ENCODE data around the gene HIF3A.
"Not testable (repeated sequence)": the region's sequence is repeated elsewhere in the genome, so short reads cannot be mapped to it uniquely, and the experiment has no call there.

HIF3A gene

GRCh38 chr19:46365561-46365960 is 68.7 kb downstream of the HIF3A start:
- no peak for FAIRE-seq

DNA sequence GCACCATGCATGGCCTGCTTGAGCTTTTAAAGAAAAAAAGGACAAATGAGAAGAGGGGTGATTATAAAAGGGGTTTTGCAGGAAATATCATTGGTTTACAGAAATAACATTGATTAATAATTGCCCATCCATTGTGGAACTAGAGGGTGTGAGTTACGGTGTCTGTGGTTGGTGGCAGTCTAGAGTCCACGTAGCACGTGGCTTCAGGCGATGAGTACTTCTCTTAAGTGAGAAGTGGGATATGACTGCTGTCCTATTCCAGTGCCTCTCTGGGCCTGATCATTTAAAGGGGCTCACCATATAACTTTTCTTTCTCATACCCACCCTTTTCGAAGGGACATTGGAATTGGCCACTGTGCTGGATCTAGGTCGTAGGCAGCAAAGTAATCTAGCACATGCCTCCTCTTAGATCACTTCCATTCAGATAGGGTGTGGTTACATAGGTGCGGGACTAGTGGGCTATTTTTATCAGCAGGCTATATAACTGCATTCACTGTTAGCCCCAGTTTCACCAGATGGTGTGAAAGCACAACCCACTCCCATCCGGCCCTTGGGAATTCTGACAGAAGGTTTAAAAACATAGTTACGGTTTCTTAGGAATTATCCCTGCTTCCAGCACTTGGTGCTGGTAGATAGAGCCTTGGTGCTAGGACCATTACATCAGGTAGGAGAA is 69.9 kb downstream of the HIF3A start:
- no peak for FAIRE-seq

DNA sequence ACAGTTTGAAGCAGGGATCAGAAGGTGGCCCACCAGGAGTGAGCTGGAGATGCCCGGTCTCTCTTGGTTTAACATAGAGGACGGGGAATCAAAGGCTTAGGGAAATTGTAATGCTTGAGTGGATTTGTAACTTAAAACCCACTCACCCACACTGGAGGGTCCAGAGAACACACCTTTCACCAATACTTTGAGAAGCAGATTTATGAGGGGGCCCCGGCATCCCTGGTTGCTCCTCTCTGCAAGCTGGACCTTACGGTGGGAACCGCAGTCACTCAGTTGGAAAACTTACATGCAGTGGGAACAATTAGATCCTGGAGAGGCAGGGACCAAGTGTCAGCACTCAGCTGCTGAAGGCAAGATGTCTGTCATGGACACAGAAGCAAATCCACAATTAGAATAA is 70.6 kb downstream of the HIF3A start:
- no peak for FAIRE-seq

DNA sequence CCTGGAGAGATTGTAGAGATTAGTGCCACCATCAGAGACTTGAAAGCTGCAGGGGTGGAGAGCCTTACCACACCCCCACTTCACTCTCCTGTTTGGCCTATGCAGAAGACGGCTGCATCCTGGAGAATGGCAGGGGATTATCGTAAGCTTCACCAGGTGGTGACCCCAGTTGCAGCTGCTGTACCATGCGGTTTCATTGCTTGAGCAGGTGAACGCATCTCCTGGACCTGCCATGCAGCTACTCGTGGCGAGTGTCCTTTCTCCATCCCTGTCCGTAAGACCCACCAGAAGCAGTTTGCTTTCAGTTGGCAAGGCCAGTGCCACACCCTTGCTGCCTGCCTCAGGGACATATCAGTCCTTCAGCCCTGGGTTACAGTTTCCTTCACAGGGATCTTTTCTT is 71.3 kb downstream of the HIF3A start:
- FAIRE-seq = no peak

GRCh38 chr19:46369817-46370216 is 73.0 kb downstream of the HIF3A start:
- no peak for FAIRE-seq

DNA sequence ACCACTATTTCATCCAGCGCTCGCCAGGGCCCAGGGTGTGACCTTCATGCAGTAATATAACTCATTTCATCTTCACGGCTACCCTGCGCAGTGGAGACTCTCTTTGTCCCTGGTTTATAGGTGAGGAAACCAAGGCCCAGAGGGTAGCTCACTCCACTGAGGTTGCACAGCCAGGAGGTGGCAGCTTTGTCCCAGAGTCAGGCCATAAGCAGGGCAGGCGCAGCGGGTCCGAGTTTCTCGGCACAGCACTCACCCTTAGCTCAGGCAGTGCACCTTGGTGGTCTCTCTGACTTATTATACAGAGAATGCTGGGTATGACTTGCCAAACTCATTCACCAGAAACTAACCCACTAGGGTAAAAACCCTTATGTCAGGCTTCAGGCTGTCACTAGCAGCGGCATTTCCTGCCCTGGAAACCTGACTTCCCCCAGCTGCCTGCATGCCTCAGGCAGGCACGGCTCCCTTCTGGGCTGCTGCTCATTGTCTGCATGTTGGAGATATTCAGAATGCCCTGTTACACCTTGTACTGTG is 74.6 kb downstream of the HIF3A start:
- FAIRE-seq = no peak

DNA sequence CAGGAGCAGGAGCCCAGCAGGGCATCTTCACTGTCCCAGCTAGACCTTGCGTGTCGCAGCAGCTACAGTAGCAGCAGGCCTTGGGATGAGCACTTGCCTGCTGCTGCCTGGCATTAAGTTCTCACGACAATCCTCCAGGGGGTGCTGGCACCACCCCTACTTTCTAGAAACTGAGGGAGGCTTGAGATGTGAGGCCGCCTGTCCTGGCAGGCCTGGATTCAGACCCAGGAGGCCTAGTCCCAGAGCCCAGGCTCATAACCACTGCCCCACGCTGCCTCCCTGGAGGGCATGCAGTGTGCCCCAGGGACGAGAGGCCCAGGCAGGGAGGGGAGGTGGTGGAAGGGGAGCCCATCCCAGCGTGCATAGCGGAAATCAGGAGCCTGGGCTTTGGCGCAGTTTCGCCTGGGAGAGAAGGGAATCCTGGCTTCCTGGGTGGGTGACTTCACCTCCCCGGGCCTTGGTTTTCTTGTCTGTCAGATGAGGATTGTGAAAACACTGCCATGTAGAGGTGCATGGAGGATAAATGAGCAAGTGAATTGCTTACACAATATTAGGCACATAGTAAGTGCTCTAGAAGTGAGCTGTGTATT is 76.2 kb downstream of the HIF3A start:
- FAIRE-seq = no peak

GRCh38 chr19:46373491-46374359 is 76.9 kb downstream of the HIF3A start:
- no peak for FAIRE-seq

- no peak for FAIRE-seq
Measured at GRCh38 chr19:46374536-46375475, 78.0 kb downstream of the HIF3A start.

GRCh38 chr19:46375476-46376067 is 78.7 kb downstream of the HIF3A start:
- FAIRE-seq = not testable (repeated sequence)

DNA sequence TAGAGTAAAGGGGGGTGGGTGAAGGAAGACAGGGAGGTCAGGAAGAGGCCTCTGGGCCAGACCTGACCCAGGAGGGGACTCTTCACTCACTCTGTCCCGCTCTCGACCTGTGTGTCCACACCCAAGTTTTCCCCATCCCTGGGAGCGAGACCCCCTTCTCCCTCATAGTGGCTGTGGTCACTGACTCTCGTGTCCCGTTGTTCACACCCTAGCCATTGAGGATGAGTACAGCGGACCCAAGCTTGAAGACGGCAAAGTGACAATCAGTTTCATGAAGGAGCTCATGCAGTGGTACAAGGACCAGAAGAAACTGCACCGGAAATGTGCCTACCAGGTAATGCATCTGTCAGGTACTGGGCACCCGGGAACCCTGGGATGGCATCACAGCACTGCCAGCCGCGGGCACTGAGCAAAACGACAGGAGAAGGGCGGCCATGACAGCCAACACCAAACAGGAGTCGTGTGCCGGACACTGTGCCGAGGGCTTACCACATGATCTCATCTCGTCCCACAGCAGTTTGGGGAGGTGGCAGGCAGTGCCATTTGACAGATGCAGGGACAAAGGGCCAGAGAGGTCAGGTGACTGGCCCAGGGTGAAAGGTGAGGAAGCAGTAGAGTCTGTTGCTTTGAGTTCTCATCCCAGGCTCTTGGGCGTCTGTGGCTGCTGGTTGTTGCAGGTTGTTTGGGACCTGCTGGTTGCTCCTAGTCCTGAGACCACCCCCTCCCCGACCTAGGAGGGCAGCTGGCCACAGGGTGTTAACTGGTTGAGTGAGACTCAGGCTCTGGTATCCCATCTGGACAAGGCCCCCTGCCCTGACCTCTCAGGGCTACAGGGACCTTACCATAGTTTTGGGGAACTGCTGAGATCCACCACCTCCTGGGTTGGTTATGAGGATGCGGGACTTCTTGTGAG is 79.7 kb downstream of the HIF3A start:
- no peak for FAIRE-seq

DNA sequence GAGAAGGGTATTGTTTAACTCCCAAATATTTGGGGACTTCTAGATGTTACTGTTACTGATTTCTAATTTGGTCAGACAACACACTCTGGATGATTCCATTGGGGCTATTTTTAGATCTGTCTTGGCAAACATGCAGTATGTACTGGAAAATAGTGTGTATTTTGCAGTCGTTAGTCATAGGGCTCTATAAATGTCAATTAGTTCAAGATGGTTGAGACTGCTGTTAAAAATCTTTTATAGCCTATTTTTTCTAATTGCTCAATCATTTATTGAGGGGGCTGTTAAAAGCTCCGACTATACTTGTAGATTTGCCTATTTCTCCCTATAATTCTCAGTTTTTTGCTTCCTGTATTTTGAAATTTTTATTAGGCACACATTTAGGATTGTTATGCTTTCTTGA is 81.4 kb downstream of the HIF3A start:
- FAIRE-seq = no peak

DNA sequence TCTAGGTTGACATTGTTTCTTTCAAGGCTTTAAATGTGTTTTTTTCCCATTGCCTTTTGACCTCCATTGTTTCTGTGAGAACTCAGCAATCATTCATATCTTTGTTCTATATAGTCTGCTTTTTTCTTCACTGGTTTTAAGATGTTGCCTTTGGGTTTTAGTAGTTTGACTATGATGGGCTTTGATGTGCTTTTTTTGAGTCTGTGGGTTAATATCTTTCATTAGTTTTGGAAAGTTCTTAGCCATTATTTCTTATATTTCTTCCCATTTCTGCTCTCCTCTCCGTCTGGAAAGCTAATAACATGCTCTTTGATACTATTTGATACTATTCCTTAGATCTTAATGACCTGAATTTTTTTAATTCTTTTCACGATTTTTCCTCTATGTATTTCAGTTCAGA is 83.8 kb downstream of the HIF3A start:
- no peak for FAIRE-seq

- FAIRE-seq = no peak
Measured at GRCh38 chr19:46381346-46381745, 84.5 kb downstream of the HIF3A start.

GRCh38 chr19:46381756-46382345 is 85.0 kb downstream of the HIF3A start:
- FAIRE-seq = no peak

GRCh38 chr19:46383171-46383815 is 86.5 kb downstream of the HIF3A start:
- no peak for FAIRE-seq

- FAIRE-seq = no peak
Measured at GRCh38 chr19:46383846-46384245, 87.0 kb downstream of the HIF3A start.

- FAIRE-seq = no peak
Measured at GRCh38 chr19:46384396-46384795, 87.6 kb downstream of the HIF3A start.

DNA sequence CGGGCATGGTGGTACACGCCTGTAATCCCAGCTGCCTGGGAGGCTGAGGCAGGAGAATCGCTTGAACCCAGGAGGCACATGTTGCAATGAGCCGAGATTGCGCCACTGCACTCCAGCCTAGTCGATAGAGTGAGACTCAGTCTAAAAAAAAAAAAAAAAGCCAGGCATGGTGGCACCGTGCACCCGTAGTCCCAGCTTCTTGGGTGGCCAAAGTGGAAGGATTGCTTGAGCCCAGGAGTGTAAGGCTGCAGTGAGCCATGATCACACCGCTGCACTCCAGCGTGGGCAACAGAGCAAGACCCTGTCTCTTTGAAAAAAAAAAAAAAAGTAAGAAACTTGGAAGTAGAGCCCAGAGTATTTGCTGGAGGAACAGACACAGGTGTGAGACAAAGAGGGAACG is 88.8 kb downstream of the HIF3A start:
- no peak for FAIRE-seq

DNA sequence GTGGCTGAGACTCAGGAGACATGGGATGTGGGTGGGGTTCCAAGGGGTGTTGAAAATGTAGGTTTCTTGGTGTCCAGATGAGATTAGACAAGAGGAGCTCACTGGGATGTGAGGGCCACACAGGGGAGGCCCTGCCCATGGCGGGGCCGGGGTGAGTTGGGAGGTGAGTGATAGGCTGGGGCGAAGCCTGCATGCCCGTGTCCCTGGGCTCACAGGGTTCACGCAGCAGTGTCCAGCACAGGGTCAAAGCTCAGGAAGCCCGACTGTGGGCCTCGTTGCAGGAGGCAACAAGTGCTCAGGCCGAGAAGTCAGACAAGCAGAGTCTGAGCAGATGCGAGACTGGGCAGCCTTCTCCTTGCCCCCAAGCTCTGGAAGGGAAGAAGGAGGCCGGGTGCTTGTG is 89.3 kb downstream of the HIF3A start:
- no peak for FAIRE-seq
